GM19452 (cell line): ENCODE data around the gene TNNC1.

Experiments used
- ATAC-seq: cut with Tn5 transposase; IDR thresholded peaks from one replicate; pipeline ENCODE4 v1.9.1; 2021; ENCODE audit not compliant: unreplicated experiment

TNNC1 gene

GRCh38 chr3:52432225-52432624, 21.6 kb downstream of the TNNC1 start:
- ATAC-seq = no peak

- ATAC-seq = no peak
Observed at GRCh38 chr3:52431459-52432223, 22.2 kb downstream of the TNNC1 start.

- ATAC-seq = no peak
Observed at GRCh38 chr3:52430416-52430810, 23.4 kb downstream of the TNNC1 start.

GRCh38 chr3:52429779-52430415, 23.9 kb downstream of the TNNC1 start:
- no peak for ATAC-seq

GRCh38 chr3:52429031-52429430, 24.8 kb downstream of the TNNC1 start:
- ATAC-seq = no peak

GRCh38 chr3:52428151-52429005, 25.5 kb downstream of the TNNC1 start:
- no peak for ATAC-seq

GRCh38 chr3:52423173-52423572, 30.7 kb downstream of the TNNC1 start:
- ATAC-seq = no peak

GRCh38 chr3:52422669-52423068, 31.2 kb downstream of the TNNC1 start:
- no peak for ATAC-seq

GRCh38 chr3:52420388-52420787, 33.5 kb downstream of the TNNC1 start:
- ATAC-seq = no peak

- ATAC-seq = no peak
Observed at GRCh38 chr3:52415800-52416199, 38.0 kb downstream of the TNNC1 start.

- ATAC-seq = no peak
Observed at GRCh38 chr3:52408466-52408865, 45.4 kb downstream of the TNNC1 start.

- ATAC-seq = no peak
Observed at GRCh38 chr3:52407779-52408178, 46.1 kb downstream of the TNNC1 start.

- ATAC-seq = no peak
Observed at GRCh38 chr3:52406791-52407510, 46.9 kb downstream of the TNNC1 start.

- no peak for ATAC-seq
Observed at GRCh38 chr3:52406231-52406661, 47.6 kb downstream of the TNNC1 start.

GRCh38 chr3:52405601-52406110, 48.2 kb downstream of the TNNC1 start:
- no peak for ATAC-seq

- no peak for ATAC-seq
Observed at GRCh38 chr3:52405066-52405465, 48.8 kb downstream of the TNNC1 start.

GRCh38 chr3:52404391-52404790, 49.5 kb downstream of the TNNC1 start:
- no peak for ATAC-seq

GRCh38 chr3:52403955-52404354, 49.9 kb downstream of the TNNC1 start:
- no peak for ATAC-seq

- ATAC-seq = no peak
Observed at GRCh38 chr3:52403271-52403841, 50.5 kb downstream of the TNNC1 start.

- no peak for ATAC-seq
Observed at GRCh38 chr3:52402706-52403270, 51.1 kb downstream of the TNNC1 start.
